T47D (cell line): ENCODE data around the gene ARV1.

Experiments used
- DNase-seq, 2 experiments: peaks; one replicate each; pipeline versions ENCODE4 v3.0.0 to v3.0.0-alpha.2; 2011 to 2012; ENCODE audit warnings: low read depth in 1 of 2, low spot score in 1 of 2
- JUND ChIP-seq: IDR thresholded peaks from 2 replicates; pipeline ENCODE4 v1.6.1; 2012; ENCODE audit warnings: low read depth
- in situ Hi-C: cut with HindIII; loops from 2 replicates; pipeline ENCODE4 v1.10.0; 2016; ENCODE audit warnings: low sequenced_read_pairs, low pct_unique_long_range_greater_than_20kb

ARV1 gene

GRCh38 chr1:230978491-230979388 lies at the start of gene ARV1, which contains the start of gene TTC13:
ARV1 (plus strand) TSS chr1:230979094; CDS start chr1:230979106, 12 bp downstream.
TTC13 (minus strand) TSS chr1:230978861; CDS start chr1:230978830, 31 bp downstream.
- TF ChIP-seq JUND, result no peak
- DNase-seq, result peak; percentile 98 to 100
- in situ Hi-C loops, result no loop called here

GRCh38 chr1:230930986-230931385 lies 47.9 kb upstream of the ARV1 start:
- DNase-seq, result no peak
- in situ Hi-C loops, result no loop called here
- TF ChIP-seq JUND, result no peak

GRCh38 chr1:230935852-230936251 lies 43.0 kb upstream of the ARV1 start:
- in situ Hi-C loops, result no loop called here
- DNase-seq, result no peak

GRCh38 chr1:230936475-230936874 lies 42.4 kb upstream of the ARV1 start:
- no peak for TF ChIP-seq JUND
- in situ Hi-C loops, result no loop called here
- no peak for DNase-seq

More at GRCh38 chr1:230935852-230936251, 43.0 kb upstream of the ARV1 start:
- no peak for TF ChIP-seq JUND

GRCh38 chr1:230937371-230937770 lies 41.5 kb upstream of the ARV1 start:
- in situ Hi-C loops, result no loop called here
- no peak for TF ChIP-seq JUND
- DNase-seq, result no peak

DNA sequence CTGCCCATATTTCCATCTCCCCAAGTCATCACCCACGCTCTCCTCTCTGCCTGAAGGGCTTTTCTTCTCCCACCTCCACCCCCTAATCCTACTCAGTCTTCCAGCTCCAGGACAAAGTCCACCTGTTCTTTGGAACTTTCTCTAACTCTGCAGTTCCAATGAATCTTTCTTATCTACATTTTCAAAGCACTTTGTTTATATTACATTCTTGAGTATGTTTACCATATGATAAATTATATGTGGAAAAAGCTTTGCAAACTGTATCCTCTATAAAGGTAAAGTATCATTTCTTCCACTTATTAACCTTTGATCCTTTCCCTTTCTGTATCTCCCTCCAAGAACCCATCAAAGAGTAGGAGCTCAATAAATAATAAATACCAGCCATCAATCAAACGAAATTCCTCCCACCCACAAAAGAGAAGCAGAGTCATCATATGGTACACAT lies 39.9 kb upstream of the ARV1 start:
- in situ Hi-C loops, result no loop called here
- no peak for TF ChIP-seq JUND
- no peak for DNase-seq

DNA sequence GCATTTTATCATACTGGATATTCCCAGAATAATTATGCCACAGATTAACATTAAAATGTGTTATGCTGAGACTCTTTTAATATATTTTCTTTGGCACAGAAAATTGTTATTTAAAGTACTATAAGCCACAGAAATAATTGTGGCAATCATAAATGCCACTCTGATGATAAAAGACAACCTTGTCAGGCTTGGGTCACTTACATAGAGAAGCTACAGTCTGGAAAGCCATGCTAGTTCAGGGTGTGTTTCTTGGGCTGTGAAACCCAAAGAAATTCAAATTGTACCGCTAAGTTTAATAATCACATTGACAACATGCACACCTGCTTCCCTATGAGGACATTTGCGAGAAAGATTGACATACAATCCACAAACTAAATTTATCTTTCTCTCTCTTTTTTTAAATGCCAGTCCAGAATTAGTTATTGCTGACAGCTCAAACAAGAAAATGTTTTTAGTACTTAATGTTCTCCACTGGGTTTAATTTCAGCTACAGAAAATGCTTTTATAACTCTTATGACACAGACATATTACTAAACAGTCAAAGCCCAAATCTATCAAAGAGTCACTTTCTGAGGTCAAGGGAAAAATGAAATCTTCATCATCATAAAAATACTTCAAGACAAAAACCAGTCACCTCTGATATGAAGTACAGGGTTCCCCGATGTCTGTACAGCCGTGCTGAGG lies 38.9 kb upstream of the ARV1 start:
- no peak for DNase-seq
- in situ Hi-C loops, result no loop called here
- TF ChIP-seq JUND, result no peak

DNA sequence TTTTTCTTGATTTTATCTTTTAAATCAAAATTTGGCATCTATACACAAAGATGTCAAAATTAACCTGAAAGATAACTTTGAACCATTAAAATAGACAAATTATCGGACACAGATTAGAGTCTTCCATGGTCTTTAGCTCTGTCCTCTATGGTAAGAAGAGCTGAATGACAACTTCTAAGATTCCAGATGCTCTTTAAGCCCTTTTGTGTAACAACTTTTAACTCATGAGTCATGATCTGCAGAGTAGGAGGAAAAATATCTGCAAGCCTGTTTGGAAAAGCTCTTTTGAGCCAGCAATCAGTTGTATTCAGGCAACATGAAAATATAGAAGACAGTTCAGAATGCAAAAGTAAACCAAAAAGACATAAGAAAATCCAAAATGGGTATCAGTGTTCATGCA lies 38.0 kb upstream of the ARV1 start:
- no peak for DNase-seq
- in situ Hi-C loops, result no loop called here
- TF ChIP-seq JUND, result no peak

- DNase-seq, result no peak
- in situ Hi-C loops, result no loop called here
- no peak for TF ChIP-seq JUND
Measured at GRCh38 chr1:230943048-230943593, 35.8 kb upstream of the ARV1 start.

GRCh38 chr1:230948301-230948700 lies 30.6 kb upstream of the ARV1 start:
- in situ Hi-C loops, result no loop called here
- DNase-seq, result no peak
- TF ChIP-seq JUND, result no peak

DNA sequence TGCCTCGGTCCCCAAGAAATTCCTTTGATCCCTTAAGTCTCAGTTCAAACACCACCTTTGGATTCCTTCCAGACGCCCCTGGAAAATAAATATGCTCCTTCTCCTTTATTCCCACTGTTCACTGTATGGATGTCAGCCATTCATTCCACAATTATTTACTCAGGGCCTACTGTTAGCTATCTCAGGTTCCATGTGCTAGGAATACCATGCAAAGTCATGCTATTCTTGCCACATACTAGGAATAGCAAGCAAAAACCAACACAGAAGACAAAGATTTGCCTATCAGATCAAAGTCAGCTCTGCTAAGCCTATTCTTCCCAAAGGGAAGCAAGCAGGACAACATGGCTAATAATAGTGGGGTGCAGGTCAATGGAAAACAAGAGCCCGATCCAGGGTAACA lies 30.0 kb upstream of the ARV1 start:
- in situ Hi-C loops, result no loop called here
- DNase-seq, result no peak
- TF ChIP-seq JUND, result no peak

GRCh38 chr1:230950404-230950803 lies 28.5 kb upstream of the ARV1 start:
- DNase-seq, result no peak
- no peak for TF ChIP-seq JUND
- in situ Hi-C loops, result no loop called here

DNA sequence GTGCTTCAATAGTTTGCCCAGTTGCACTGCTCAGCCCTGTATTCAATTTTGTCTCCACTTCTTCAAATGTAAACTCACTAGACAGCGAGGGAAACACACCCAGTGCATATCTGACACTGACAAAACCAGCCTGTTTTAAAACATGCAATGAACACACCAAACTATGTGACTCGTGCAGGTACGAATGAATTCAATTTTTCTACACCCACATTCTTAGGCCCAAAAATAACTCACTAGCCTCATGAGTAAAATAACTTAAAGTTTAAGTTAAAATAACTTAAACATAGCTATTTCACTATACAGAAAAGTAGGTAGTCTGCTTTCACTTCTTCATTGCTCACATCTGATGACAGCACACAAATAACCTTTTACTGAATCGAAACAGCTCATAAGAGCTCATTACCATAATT lies 21.3 kb upstream of the ARV1 start:
- TF ChIP-seq JUND, result no peak
- no peak for DNase-seq
- in situ Hi-C loops, result no loop called here
